ENCODE measurements around the gene PARN. TPM values are rescaled to one million over a fixed set of nuclear protein-coding genes. Genes with fewer than 3 reads are reported as not detected.

The PARN gene
- total RNA-seq, 1 experiment from 2014 or later: 42.5 TPM

DNA sequence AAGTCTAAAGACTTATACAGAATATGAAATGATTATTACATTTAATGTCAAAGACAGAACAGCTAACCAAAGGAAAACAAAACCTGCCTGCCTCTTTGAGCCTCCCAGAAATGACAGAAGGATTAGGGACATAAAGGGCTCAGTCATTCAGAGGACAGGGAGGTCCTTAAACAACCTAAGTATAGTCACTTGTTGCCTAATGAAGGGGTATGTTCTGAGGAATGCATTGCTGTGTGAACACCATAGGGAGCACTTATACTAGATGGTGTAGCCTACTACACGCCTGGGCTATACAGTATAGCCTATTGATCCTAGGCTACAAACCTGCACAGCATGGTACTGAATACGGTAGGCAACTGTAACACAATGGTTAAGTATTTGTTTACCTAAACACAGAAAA, 106.4 kb downstream of the PARN start (continued):
- TF ChIP-seq TCF7L2 (IDR thresholded peaks at IDR 0.05; ENCODE audit: borderline replicate concordance, extremely low read depth, insufficient read depth, insufficient read length) (no peak), EZH2 (IDR thresholded peaks at IDR 0.05) (no peak), ZFX (IDR thresholded peaks at IDR 0.05) (no peak), SIN3A (IDR thresholded peaks at IDR 0.05; ENCODE audit: low read depth) (no peak), FOSL1 (IDR thresholded peaks at IDR 0.05; ENCODE audit: low read depth) (no peak), POLR2AphosphoS5 (IDR thresholded peaks at IDR 0.05; ENCODE audit: low read depth, low read length) (no peak)

GRCh38 chr16:14522671-14523070, 107.4 kb downstream of the PARN start:
- ATAC-seq: no peak
- no peak overlapping the region for H3K9ac ChIP-seq (ENCODE audit: low read length)
- H3K4me3 ChIP-seq (replicated peaks in 1 of 2; ENCODE audit: low read depth in 1 of 2, low read length in 2 of 2): no peak overlapping the region
- BruUV-seq (replicated peaks): no TSS peak
- no peaks in the 10 kb centered on the region for H3K9me2 ChIP-seq (ENCODE audit: insufficient read depth)
- no peaks in the 10 kb centered on the region for H3K79me2 ChIP-seq (ENCODE audit: insufficient read depth, low read length)
- RAD21 ChIA-PET (ENCODE audit: low non-redundant PET in 1 of 2, low total read pairs in 2 of 2, uncharacterized antibody in 2 of 2, unreplicated experiment in 2 of 2): no interaction called here
- no peak for DNase-seq (ENCODE audit: low read depth, low spot score)
- no peaks in the 10 kb centered on the region for H4K20me1 ChIP-seq (ENCODE audit: insufficient read depth)
- no peaks in the 10 kb centered on the region for H3K4me1 ChIP-seq (ENCODE audit: control insufficient read depth in 1 of 2, insufficient read depth in 2 of 2, low read length in 2 of 2)
- POLR2A ChIA-PET: interaction anchor here (0.7 kb wide), 1 partner anchor 230 kb away, joined by 3 read pairs; no protein-coding TSS in a partner anchor
- no peaks in the 10 kb centered on the region for H3K9me3 ChIP-seq (ENCODE audit: control insufficient read depth in 1 of 2, insufficient read depth in 1 of 2, low read depth in 1 of 2, low read length in 2 of 2)
- TF ChIP-seq, protein P1, sequence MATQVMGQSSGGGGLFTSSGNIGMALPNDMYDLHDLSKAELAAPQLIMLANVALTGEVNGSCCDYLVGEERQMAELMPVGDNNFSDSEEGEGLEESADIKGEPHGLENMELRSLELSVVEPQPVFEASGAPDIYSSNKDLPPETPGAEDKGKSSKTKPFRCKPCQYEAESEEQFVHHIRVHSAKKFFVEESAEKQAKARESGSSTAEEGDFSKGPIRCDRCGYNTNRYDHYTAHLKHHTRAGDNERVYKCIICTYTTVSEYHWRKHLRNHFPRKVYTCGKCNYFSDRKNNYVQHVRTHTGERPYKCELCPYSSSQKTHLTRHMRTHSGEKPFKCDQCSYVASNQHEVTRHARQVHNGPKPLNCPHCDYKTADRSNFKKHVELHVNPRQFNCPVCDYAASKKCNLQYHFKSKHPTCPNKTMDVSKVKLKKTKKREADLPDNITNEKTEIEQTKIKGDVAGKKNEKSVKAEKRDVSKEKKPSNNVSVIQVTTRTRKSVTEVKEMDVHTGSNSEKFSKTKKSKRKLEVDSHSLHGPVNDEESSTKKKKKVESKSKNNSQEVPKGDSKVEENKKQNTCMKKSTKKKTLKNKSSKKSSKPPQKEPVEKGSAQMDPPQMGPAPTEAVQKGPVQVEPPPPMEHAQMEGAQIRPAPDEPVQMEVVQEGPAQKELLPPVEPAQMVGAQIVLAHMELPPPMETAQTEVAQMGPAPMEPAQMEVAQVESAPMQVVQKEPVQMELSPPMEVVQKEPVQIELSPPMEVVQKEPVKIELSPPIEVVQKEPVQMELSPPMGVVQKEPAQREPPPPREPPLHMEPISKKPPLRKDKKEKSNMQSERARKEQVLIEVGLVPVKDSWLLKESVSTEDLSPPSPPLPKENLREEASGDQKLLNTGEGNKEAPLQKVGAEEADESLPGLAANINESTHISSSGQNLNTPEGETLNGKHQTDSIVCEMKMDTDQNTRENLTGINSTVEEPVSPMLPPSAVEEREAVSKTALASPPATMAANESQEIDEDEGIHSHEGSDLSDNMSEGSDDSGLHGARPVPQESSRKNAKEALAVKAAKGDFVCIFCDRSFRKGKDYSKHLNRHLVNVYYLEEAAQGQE (IDR thresholded peaks at IDR 0.05; ENCODE audit: low read depth): no peak
- TF ChIP-seq SP1 (IDR thresholded peaks at IDR 0.05; ENCODE audit: low read depth): no peak
- no peak for TF ChIP-seq EZH2phosphoT487 (IDR thresholded peaks at IDR 0.05; ENCODE audit: borderline replicate concordance)
- no peak for TF ChIP-seq YY1 (IDR thresholded peaks at IDR 0.05; ENCODE audit: extremely low read depth, insufficient replicate concordance, low read depth, low read length)
- no peak for TF ChIP-seq MAX (IDR thresholded peaks at IDR 0.05)
- TF ChIP-seq EZH2 (IDR thresholded peaks at IDR 0.05): no peak
- TF ChIP-seq TCF7L2 (IDR thresholded peaks at IDR 0.05; ENCODE audit: borderline replicate concordance, extremely low read depth, insufficient read depth, insufficient read length): no peak
- no peak for TF ChIP-seq ZFX (IDR thresholded peaks at IDR 0.05)
- TF ChIP-seq CEBPB (IDR thresholded peaks at IDR 0.05; ENCODE audit: low read depth): no peak
- no peak for TF ChIP-seq CBX3 (IDR thresholded peaks at IDR 0.05; ENCODE audit: low read depth)
- TF ChIP-seq JUND (IDR thresholded peaks at IDR 0.05): no peak
- intact Hi-C loops (cut with micrococcal nuclease): no loop called here
- H3K36me3 ChIP-seq (ENCODE audit: control insufficient read depth in 1 of 2, insufficient read depth in 2 of 2, low read length in 2 of 2): no peaks in the 10 kb centered on the region
- no peak overlapping the region for H3K4me2 ChIP-seq (ENCODE audit: low read length)
- CTCF ChIA-PET: no interaction called here
- H3K27me3 ChIP-seq (ENCODE audit: insufficient read depth, low read length): no peaks in the 10 kb centered on the region
- no peak overlapping the region for H3K27ac ChIP-seq (ENCODE audit: low read depth, low read length)
- H2AFZ ChIP-seq (ENCODE audit: low read depth, low read length, poor library complexity, severe bottlenecking): no peak overlapping the region
